Spleen (tissue), 11 donors: Measurements from ENCODE around the gene OR2T27. TPM values are rescaled to one million over a fixed set of nuclear protein-coding genes. Genes with fewer than 3 reads are reported as not detected.
A peak's percentile ranks its signal among the peaks of the same experiment; 100 is the strongest.

ENCODE experiments used
- DNase-seq: peaks from one replicate; pipeline ENCODE4 v3.0.0-alpha.2; 2020
- H3K27ac ChIP-seq, 8 donors: fragments of 200-600 bp; sonication (generic) in 7 of 8; 1 replicate in 4 of 8; 2 replicates in 4 of 8; pipeline versions ENCODE4 v1.5.0 to v1.8.0; 2016 to 2021; ENCODE audit warnings: inconsistent platforms in 4 of 8, mild to moderate bottlenecking in 4 of 8, moderate library complexity in 1 of 8
- H3K27me3 ChIP-seq, 7 donors: fragments of 200-600 bp; sonication (generic) in 6 of 7; replicated peaks in 1 of 7; 1 replicate in 4 of 7; 2 replicates in 3 of 7; pipeline versions ENCODE4 v1.5.0 to v1.8.0; 2016 to 2021; ENCODE audit warnings: inconsistent platforms in 3 of 7, mild to moderate bottlenecking in 1 of 7
- H3K36me3 ChIP-seq, 6 donors: fragments of 200-600 bp; sonication (generic) in 5 of 6; 1 replicate in 4 of 6; 2 replicates in 2 of 6; pipeline versions ENCODE4 v1.5.0 to v1.8.0; 2016 to 2021; ENCODE audit warnings: inconsistent platforms in 2 of 6
- H3K4me1 ChIP-seq, 6 donors: fragments of 200-600 bp; sonication (generic) in 5 of 6; 1 replicate in 3 of 6; 2 replicates in 3 of 6; pipeline versions ENCODE4 v1.5.0 to v1.8.0; 2016 to 2021; ENCODE audit warnings: inconsistent platforms in 3 of 6
- H3K4me3 ChIP-seq, 8 donors: fragments of 200-600 bp; sonication (generic) in 7 of 8; 1 replicate in 4 of 8; 2 replicates in 4 of 8; pipeline versions ENCODE4 v1.5.0 to v1.8.0; 2016 to 2021; ENCODE audit warnings: inconsistent platforms in 4 of 8, mild to moderate bottlenecking in 4 of 8, moderate library complexity in 2 of 8
- H3K9me3 ChIP-seq, 8 donors: fragments of 200-600 bp; sonication (generic) in 7 of 8; 1 replicate in 4 of 8; 2 replicates in 4 of 8; pipeline versions ENCODE4 v1.5.0 to v1.8.0; 2016 to 2021; ENCODE audit warnings: inconsistent platforms in 4 of 8
- CTCF ChIP-seq, 11 experiments: fragments of 200-600 bp in 7 of 11; fragments of 450-650 bp in 4 of 11; sonication (generic) in 4 of 11; IDR thresholded peaks in 8 of 11; conservative IDR thresholded peaks in 3 of 11; 1 replicate in 7 of 11; 2 replicates in 4 of 11; pipeline versions ENCODE4 v1.4.0 to v1.8.0; 2016 to 2021; ENCODE audit warnings: antibody characterized with exemption in 11 of 11, inconsistent platforms in 4 of 11, mild to moderate bottlenecking in 1 of 11
- POLR2A ChIP-seq, 3 donors: fragments of 450-650 bp; IDR thresholded peaks; one replicate each; pipeline ENCODE4 v1.5.1; 2017; ENCODE audit warnings: antibody characterized with exemption in 3 of 3, mild to moderate bottlenecking in 1 of 3
- POLR2AphosphoS5 ChIP-seq, 3 donors: sonication (generic); formaldehyde crosslinking; IDR thresholded peaks; one replicate each; pipeline ENCODE4 v1.5.1; 2017; ENCODE audit warnings: antibody characterized with exemption in 3 of 3
- WGBS, 5 donors: extraction: QIAGEN DNeasy Blood & Tissue Kit in 3 of 5; methylation state at CpG; one replicate each; pipeline versions ENCODE4 v1.1.5 to v1.1.7; 2013 to 2018; 5-methylcytosine and 5-hydroxymethylcytosine counted together
- intact Hi-C: fragments of 100-400 bp; cut with DNase I; formaldehyde crosslinking; loops from one replicate; pipeline ENCODE4 v1.15.0; 2023; ENCODE audit warnings: low total_unique reads
- polyA plus RNA-seq, 3 donors: library from polyadenylated mRNA; stranded (reverse); fragments of 200-250 nt; gene quantifications; one replicate each; pipeline ENCODE4 v1.2.1, GENCODE V29; 2013
- total RNA-seq, 7 donors: library from RNA; depleted of rRNA in 3 of 7; stranded (reverse); fragments of >200 nt in 3 of 7; fragmentation: NEBNext Ultra II Directional in 4 of 7; extraction: Animal tissue kit (Norgen Biotek cat#: 25700) in 4 of 7; gene quantifications; one replicate each; pipeline versions ENCODE4 v1.1.0 to v1.2.1, GENCODE V29; 2016 to 2021
- donor health status: healthy with polysubstance abuse.
- donor health status: DM: no; HTN: no; CAD: no; lungs with moderate emphysema.
- donor health status: DM: no; HTN: no; CAD: no.
- donor health status: Bipolar disorder and iron deficiency.
- donor health status: healthy.
- donor health status: DM: no; HTN: no; CAD: no.
- donor health status: DM: yes; HTN: yes; CAD: no.

The OR2T27 gene
- total and polyA plus RNA-seq, 10 donors, result not detected

GRCh38 chr1:248695451-248696132, 40.3 kb upstream of the OR2T27 start:
- H3K4me3 ChIP-seq, result no peak overlapping the region
- TF ChIP-seq POLR2A (IDR thresholded peaks at IDR 0.05) (no peak), POLR2AphosphoS5 (IDR thresholded peaks at IDR 0.05) (no peak), CTCF (IDR thresholded peaks at IDR 0.05 in 8 of 11, conservative IDR thresholded peaks at IDR 0.05 in 3 of 11) (no peak)
- intact Hi-C loops, result no loop called here
- H3K27ac ChIP-seq, result no peak overlapping the region
- H3K9me3 ChIP-seq, result peaks cover 0 to 14% (median 3%) of the 10 kb centered on the region in 8 donors
- H3K4me1 ChIP-seq, result peaks cover 0 to 13% (median 0%) of the 10 kb centered on the region in 6 donors
- DNase-seq, result no peak
- H3K27me3 ChIP-seq, result peaks cover 0 to 10% (median 0%) of the 10 kb centered on the region in 7 donors
- 88 to 91% (median 90%) methylated on average over 13 of the region's 13 CpGs for WGBS, 5 donors
- H3K36me3 ChIP-seq, result no peaks in the 10 kb centered on the region

GRCh38 chr1:248691567-248692155, 36.3 kb upstream of the OR2T27 start:
- Histone ChIP-seq H3K36me3 (no peaks in the 10 kb centered on the region), H3K27me3 (peaks cover 0 to 10% (median 0%) of the 10 kb centered on the region in 7 donors), H3K4me1 (peaks cover 0 to 7% (median 0%) of the 10 kb centered on the region in 6 donors), H3K27ac (no peak overlapping the region), H3K4me3 (no peak overlapping the region), H3K9me3 (peaks cover 0 to 20% (median 11%) of the 10 kb centered on the region in 8 donors)
- TF ChIP-seq CTCF (IDR thresholded peaks at IDR 0.05 in 8 of 11, conservative IDR thresholded peaks at IDR 0.05 in 3 of 11) (no peak), POLR2A (IDR thresholded peaks at IDR 0.05) (no peak), POLR2AphosphoS5 (IDR thresholded peaks at IDR 0.05) (no peak)
- 83 to 89% (median 86%) methylated on average over 36 to 51 of the region's 51 CpGs for WGBS, 5 donors
- intact Hi-C loops, result no loop called here
- no peak for DNase-seq

GRCh38 chr1:248688527-248689298, 33.4 kb upstream of the OR2T27 start:
- WGBS, 5 donors, result 74 to 87% (median 83%) methylated on average over 4 of the region's 4 CpGs
- Histone ChIP-seq H3K9me3 (peaks cover 0 to 20% (median 11%) of the 10 kb centered on the region in 8 donors), H3K27ac (no peak overlapping the region), H3K27me3 (peaks cover 0 to 10% (median 0%) of the 10 kb centered on the region in 7 donors), H3K36me3 (no peaks in the 10 kb centered on the region), H3K4me1 (no peaks in the 10 kb centered on the region), H3K4me3 (no peak overlapping the region)
- TF ChIP-seq POLR2A (IDR thresholded peaks at IDR 0.05), result no peak
- no peak for TF ChIP-seq CTCF (IDR thresholded peaks at IDR 0.05 in 8 of 11, conservative IDR thresholded peaks at IDR 0.05 in 3 of 11)
- no peak for TF ChIP-seq POLR2AphosphoS5 (IDR thresholded peaks at IDR 0.05)
- intact Hi-C loops, result no loop called here
- no peak for DNase-seq

GRCh38 chr1:248686815-248687214, 31.5 kb upstream of the OR2T27 start:
- Histone ChIP-seq H3K4me3 (no peak overlapping the region), H3K9me3 (peaks cover 0 to 14% (median 10%) of the 10 kb centered on the region in 8 donors), H3K36me3 (no peaks in the 10 kb centered on the region), H3K27me3 (peaks cover 0 to 6% (median 0%) of the 10 kb centered on the region in 7 donors), H3K27ac (no peak overlapping the region), H3K4me1 (no peaks in the 10 kb centered on the region)
- TF ChIP-seq POLR2AphosphoS5 (IDR thresholded peaks at IDR 0.05) (no peak), CTCF (IDR thresholded peaks at IDR 0.05 in 8 of 11, conservative IDR thresholded peaks at IDR 0.05 in 3 of 11) (peak in 7 of 11 experiments; percentile 25 to 56 (median 43)), POLR2A (IDR thresholded peaks at IDR 0.05) (no peak)
- intact Hi-C loops, result no loop called here
- DNase-seq, result no peak
- WGBS, 5 donors, result 15 to 25% (median 20%) methylated on average over 3 of the region's 3 CpGs
